Measurements from ENCODE around the gene METTL13.

- TF ChIP-seq CTCF (optimal IDR thresholded peaks at IDR 0.05 in 1 of 3, IDR thresholded peaks at IDR 0.05 in 1 of 3, conservative IDR thresholded peaks at IDR 0.05 in 1 of 3; ENCODE audit: extremely low read depth in 1 of 3, insufficient read depth in 2 of 3, low read length in 3 of 3) (no peak), EZH2 (IDR thresholded peaks at IDR 0.05; ENCODE audit: low read length) (no peak)
Observed at GRCh38 chr1:171816300-171816901, 34.9 kb downstream of the METTL13 start.
